Heart left ventricle (tissue), 13 donors: ENCODE results near the gene KCNQ1.

ENCODE experiments used
- CTCF ChIP-seq, 12 donors: fragments of 200-600 bp; sonication (generic) in 4 of 12; IDR thresholded peaks; one replicate each; pipeline versions ENCODE4 v1.5.0 to v1.8.0; 2018 to 2022; ENCODE audit warnings: antibody characterized with exemption in 12 of 12, mild to moderate bottlenecking in 5 of 12
- POLR2A ChIP-seq, 2 donors: fragments of 450-650 bp; IDR thresholded peaks; one replicate each; pipeline ENCODE4 v1.6.1; 2017; ENCODE audit warnings: antibody characterized with exemption in 2 of 2, mild to moderate bottlenecking in 2 of 2, moderate library complexity in 2 of 2
- donor health status: ischemic (EF 13 %, LVEDD 7.1; RV severe dilation, severe dysfunction).
- donor health status: DM: no; HTN: yes; CAD: no.
- donor health status: DM: no; HTN: no; CAD: no.
- donor health status: ischemic (EF 25% LVEDD 6.9; RV normal size, moderate dysfunction).
- donor health status: ischemic (EF 25% LVEDD 5.7; RV mildly dilated, moderate dysfunction).
- donor health status: ischemic (EF 35%, LVEDD 5.7; RV mildly dilated, moderate dysfunction).
- donor health status: nonischemic (EF 11% LVEDD 7.7; RV severe dilation, severe dysfunction).
- donor health status: DM: yes; HTN: yes; CAD: no.
- donor health status: PGD.
- donor health status: ischemic (EF 29% LVEDD 5.4; RV normal size, mild dysfunction).
- donor health status: nonischemic (EF 23%, LVEDD 6.1; RV moderate dilation, normal function).

DNA sequence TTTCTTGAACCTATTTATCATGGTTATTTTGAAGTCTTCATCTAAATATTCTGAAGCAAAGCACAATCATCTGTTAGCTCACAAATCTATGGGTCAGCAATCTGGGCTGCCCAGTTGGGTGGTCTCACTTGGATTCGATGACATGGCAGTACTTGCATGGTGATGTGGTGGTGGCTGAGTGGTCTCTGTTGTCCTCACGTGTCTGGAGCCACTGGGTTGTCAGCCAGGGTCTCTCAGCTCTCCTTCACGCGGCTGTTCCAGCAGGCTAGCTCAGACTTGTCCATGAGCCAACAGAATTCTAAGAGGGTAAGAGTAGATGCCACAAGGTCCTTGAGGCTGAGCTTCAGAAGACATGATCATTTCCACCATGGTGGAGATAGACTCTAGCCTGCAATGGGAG is 321.4 kb downstream of the KCNQ1 start:
- TF ChIP-seq CTCF (IDR thresholded peaks at IDR 0.05) = no peak
- no peak for TF ChIP-seq POLR2A (IDR thresholded peaks at IDR 0.05)
